Natural killer cell (primary cell): ENCODE measurements around the gene CLCA1. TPM values are rescaled to one million over a fixed set of nuclear protein-coding genes. Genes with fewer than 3 reads are reported as not detected.

Experiments used
- ATAC-seq, 3 donors: fragments of 150-1000 bp in 2 of 3; fragments of 200-7000 bp in 1 of 3; cut with Tn5 transposase; 1 replicate in 1 of 3; 2 replicates in 2 of 3; pipeline ENCODE4 v1.10.0; 2021; ENCODE audit warnings: mild to moderate bottlenecking in 2 of 3, moderate library complexity in 2 of 3
- DNase-seq, 2 donors: peaks; one replicate each; pipeline versions ENCODE4 v3.0.0 to v3.0.0-alpha.2; 2013 to 2021; ENCODE audit warnings: mixed read lengths in 1 of 2
- H3K27ac ChIP-seq: one replicate; pipeline ENCODE4 v1.5.1; 2013; ENCODE audit warnings: mild to moderate bottlenecking, low read length
- H3K27me3 ChIP-seq: one replicate; pipeline ENCODE4 v1.6.1; 2013; ENCODE audit warnings: low read length; ENCODE audit not compliant: control insufficient read depth, insufficient read depth
- H3K36me3 ChIP-seq: one replicate; pipeline ENCODE4 v1.6.1; 2013; ENCODE audit warnings: low read length; ENCODE audit not compliant: control insufficient read depth, insufficient read depth
- H3K4me1 ChIP-seq: one replicate; pipeline ENCODE4 v1.6.1; 2013; ENCODE audit warnings: low read length; ENCODE audit not compliant: control insufficient read depth, insufficient read depth
- H3K4me3 ChIP-seq: one replicate; pipeline ENCODE4 v1.5.1; 2013; ENCODE audit warnings: low read length
- H3K9me3 ChIP-seq: one replicate; pipeline ENCODE4 v1.6.1; 2013; ENCODE audit warnings: low read length; ENCODE audit not compliant: control insufficient read depth, insufficient read depth
- H3K27ac Mint-ChIP-seq, 2 donors: one replicate each; pipeline ENCODE4 v1.8.0; 2022; ENCODE audit warnings: mild to moderate bottlenecking in 2 of 2, mixed read lengths in 2 of 2, moderate library complexity in 1 of 2
- H3K27me3 Mint-ChIP-seq, 2 donors: one replicate each; pipeline ENCODE4 v1.8.0; 2022; ENCODE audit warnings: low read depth in 2 of 2, mixed read lengths in 2 of 2
- H3K36me3 Mint-ChIP-seq: one replicate; pipeline ENCODE4 v1.8.0; 2022; ENCODE audit warnings: mixed read lengths
- H3K4me1 Mint-ChIP-seq, 2 donors: one replicate each; pipeline ENCODE4 v1.8.0; 2022; ENCODE audit warnings: mixed read lengths in 2 of 2
- H3K4me3 Mint-ChIP-seq: one replicate; pipeline ENCODE4 v1.8.0; 2022; ENCODE audit warnings: mild to moderate bottlenecking, moderate library complexity, mixed read lengths
- H3K9me3 Mint-ChIP-seq, 2 donors: one replicate each; pipeline ENCODE4 v1.8.0; 2022; ENCODE audit warnings: mixed read lengths in 2 of 2
- WGBS: methylation state at CpG from one replicate; pipeline ENCODE4 v1.1.7; 2013; ENCODE audit warnings: missing lambda C conversion rate; ENCODE audit not compliant: insufficient coverage; 5-methylcytosine and 5-hydroxymethylcytosine counted together
- intact Hi-C: fragments of 100-400 bp; cut with micrococcal nuclease; formaldehyde crosslinking; loops from one replicate; pipeline ENCODE4 v1.14.2; 2022
- total RNA-seq, 4 donors: library from RNA; stranded (reverse); fragments of 120-200 nt in 1 of 4; gene quantifications; one replicate each; pipeline versions ENCODE4 v1.2.3 to v1.2.4, GENCODE V29; 2013 to 2022
- TF ChIP-seq, protein P1 (sequence below): fragments of 200-600 bp; IDR thresholded peaks from one replicate; pipeline ENCODE4 v1.8.0; 2022; ENCODE audit warnings: antibody characterized with exemption

CLCA1 gene
- total RNA-seq, 3 donors from 2014 or later (not counting 1 experiment from before 2014, with no cell fraction given): not detected

DNA sequence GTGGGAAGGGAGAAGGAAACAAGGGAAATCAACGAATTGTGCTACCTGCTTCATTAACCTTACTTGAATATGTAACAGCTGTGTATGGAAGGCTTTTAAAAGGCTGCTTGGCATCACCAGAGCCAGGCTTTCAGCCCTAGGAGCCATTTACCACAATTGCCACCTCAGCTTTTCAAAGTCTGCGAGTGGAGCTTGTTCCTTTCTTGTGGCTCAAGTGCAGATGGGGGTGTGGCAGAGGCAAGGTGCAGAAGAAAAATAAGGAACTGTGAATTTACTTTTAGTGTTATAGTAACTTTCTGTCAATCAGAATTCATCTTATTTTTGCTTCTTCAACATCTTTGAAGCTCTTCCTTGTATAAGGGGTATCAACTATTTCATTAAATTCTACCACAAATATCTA is 27.1 kb upstream of the CLCA1 start:
- Mint-ChIP-seq H3K4me3 (no peak overlapping the region), H3K27ac (no peak overlapping the region), H3K9me3 (no peaks in the 10 kb centered on the region), H3K27me3 (peaks cover 10 to 18% of the 10 kb centered on the region in 2 donors), H3K36me3 (no peaks in the 10 kb centered on the region), H3K4me1 (no peaks in the 10 kb centered on the region)
- ATAC-seq (no peak), DNase-seq (peak in 1 of 2 donors; percentile 65)
- TF ChIP-seq, protein P1, sequence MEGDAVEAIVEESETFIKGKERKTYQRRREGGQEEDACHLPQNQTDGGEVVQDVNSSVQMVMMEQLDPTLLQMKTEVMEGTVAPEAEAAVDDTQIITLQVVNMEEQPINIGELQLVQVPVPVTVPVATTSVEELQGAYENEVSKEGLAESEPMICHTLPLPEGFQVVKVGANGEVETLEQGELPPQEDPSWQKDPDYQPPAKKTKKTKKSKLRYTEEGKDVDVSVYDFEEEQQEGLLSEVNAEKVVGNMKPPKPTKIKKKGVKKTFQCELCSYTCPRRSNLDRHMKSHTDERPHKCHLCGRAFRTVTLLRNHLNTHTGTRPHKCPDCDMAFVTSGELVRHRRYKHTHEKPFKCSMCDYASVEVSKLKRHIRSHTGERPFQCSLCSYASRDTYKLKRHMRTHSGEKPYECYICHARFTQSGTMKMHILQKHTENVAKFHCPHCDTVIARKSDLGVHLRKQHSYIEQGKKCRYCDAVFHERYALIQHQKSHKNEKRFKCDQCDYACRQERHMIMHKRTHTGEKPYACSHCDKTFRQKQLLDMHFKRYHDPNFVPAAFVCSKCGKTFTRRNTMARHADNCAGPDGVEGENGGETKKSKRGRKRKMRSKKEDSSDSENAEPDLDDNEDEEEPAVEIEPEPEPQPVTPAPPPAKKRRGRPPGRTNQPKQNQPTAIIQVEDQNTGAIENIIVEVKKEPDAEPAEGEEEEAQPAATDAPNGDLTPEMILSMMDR: no peak
- Histone ChIP-seq H3K27me3 (no peaks in the 10 kb centered on the region), H3K4me1 (peaks cover 3% of the 10 kb centered on the region), H3K36me3 (no peaks in the 10 kb centered on the region), H3K27ac (no peak overlapping the region), H3K4me3 (no peak overlapping the region), H3K9me3 (no peaks in the 10 kb centered on the region)
- intact Hi-C loops: no loop called here
- no CpG with 5 or more reads among the region's 2 CpGs for WGBS

DNA sequence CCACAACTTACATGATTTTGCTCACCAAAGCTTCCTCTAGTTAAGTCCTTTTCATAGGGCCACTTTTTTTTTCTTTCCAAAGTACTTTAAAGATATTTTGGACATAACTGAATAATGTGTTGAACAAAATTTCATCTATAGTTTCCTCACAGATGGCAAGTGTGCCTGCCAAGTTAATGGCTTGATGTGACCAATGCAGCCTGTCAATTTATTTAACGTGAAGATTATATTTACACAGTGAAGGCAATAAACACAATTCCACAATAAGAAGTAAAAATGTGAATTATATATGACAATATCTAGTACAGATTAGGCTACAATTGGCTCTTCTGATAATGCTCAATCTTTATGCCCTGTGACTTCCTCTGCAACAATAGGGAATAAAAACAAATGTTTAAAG is 26.7 kb upstream of the CLCA1 start:
- Histone ChIP-seq H3K4me1 (peaks cover 3% of the 10 kb centered on the region), H3K4me3 (no peak overlapping the region), H3K36me3 (no peaks in the 10 kb centered on the region), H3K27me3 (no peaks in the 10 kb centered on the region), H3K9me3 (no peaks in the 10 kb centered on the region), H3K27ac (no peak overlapping the region)
- Mint-ChIP-seq H3K4me3 (no peak overlapping the region), H3K27ac (no peak overlapping the region), H3K9me3 (no peaks in the 10 kb centered on the region), H3K27me3 (peaks cover 9 to 18% of the 10 kb centered on the region in 2 donors), H3K4me1 (no peaks in the 10 kb centered on the region), H3K36me3 (no peaks in the 10 kb centered on the region)
- TF ChIP-seq, protein P1: no peak
- DNase-seq (no peak), ATAC-seq (no peak)
- intact Hi-C loops: no loop called here
- WGBS: no CpG with 5 or more reads among the region's 1 CpG

DNA sequence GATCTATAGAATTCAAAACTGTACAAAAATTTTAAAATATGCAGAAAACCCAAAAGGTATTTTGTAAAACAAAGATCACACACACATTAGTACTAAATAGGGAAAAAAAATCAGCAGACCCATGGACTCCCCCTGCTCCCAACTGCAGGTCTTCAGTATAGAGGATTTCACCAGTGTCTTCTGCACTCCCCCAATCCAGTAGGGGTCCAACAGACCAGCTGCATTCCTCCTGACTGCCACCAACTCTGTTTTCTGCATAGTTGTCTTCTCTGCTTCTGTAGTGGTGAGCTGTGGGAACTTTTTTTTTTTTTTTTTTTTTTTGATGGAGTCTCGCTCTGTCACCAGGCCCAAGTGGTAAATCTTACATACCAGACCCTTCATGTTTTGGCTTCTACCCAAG is 22.8 kb upstream of the CLCA1 start:
- Histone ChIP-seq H3K4me1 (peaks cover 3% of the 10 kb centered on the region), H3K27me3 (no peaks in the 10 kb centered on the region), H3K36me3 (no peaks in the 10 kb centered on the region), H3K4me3 (no peak overlapping the region), H3K9me3 (no peaks in the 10 kb centered on the region), H3K27ac (no peak overlapping the region)
- Mint-ChIP-seq H3K9me3 (no peaks in the 10 kb centered on the region), H3K27ac (no peak overlapping the region), H3K4me1 (no peaks in the 10 kb centered on the region), H3K27me3 (no peaks in the 10 kb centered on the region), H3K4me3 (no peak overlapping the region), H3K36me3 (no peaks in the 10 kb centered on the region)
- ATAC-seq (no peak), DNase-seq (no peak)
- TF ChIP-seq, protein P1: no peak
- intact Hi-C loops: no loop called here
- WGBS: 83% methylated on average over 1 of the region's 1 CpG

DNA sequence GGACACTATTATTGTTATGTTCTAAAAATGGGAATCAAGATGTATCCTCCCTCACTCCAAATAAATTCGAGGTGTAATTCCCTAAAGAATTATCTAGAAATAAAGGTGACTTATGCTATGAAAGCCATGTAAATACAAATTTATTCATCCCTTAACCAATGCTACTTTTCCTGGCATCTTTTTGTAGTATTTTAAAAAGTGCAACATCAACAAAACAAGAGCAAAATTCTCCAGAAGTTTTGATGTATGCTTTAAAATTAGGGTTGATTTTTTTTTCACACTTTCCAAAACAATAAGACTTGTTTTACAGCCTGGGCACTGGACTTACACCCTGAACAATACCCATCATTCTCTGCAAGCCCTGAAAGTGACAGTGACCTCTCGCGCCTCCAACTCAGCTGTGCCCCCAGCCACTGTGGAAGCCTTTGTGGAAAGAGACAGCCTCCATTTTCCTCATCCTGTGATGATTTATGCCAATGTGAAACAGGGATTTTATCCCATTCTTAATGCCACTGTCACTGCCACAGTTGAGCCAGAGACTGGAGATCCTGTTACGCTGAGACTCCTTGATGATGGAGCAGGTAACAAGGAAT is 21.4 kb upstream of the CLCA1 start:
- H3K27ac Mint-ChIP-seq: no peak overlapping the region
- 63% methylated on average over 3 of the region's 4 CpGs for WGBS
- H3K27ac ChIP-seq: no peak overlapping the region

More for the DNA sequence above, 21.4 kb upstream of the CLCA1 start:
- intact Hi-C loops: no loop called here
- Mint-ChIP-seq H3K9me3 (no peaks in the 10 kb centered on the region), H3K36me3 (no peaks in the 10 kb centered on the region), H3K27me3 (peaks cover 0 to 3% of the 10 kb centered on the region in 2 donors), H3K4me1 (no peaks in the 10 kb centered on the region), H3K4me3 (no peak overlapping the region)
- Histone ChIP-seq H3K4me1 (no peaks in the 10 kb centered on the region), H3K9me3 (no peaks in the 10 kb centered on the region), H3K36me3 (no peaks in the 10 kb centered on the region), H3K27me3 (no peaks in the 10 kb centered on the region), H3K4me3 (no peak overlapping the region)
- DNase-seq: no peak
- ATAC-seq: no peak
- TF ChIP-seq, protein P1: no peak
